Body of pancreas (tissue), 4 donors: ENCODE results near the gene KCND3.

Experiments used
- CTCF ChIP-seq, 7 experiments: fragments of 450-650 bp in 4 of 7; fragments of 200-600 bp in 3 of 7; sonication (generic) in 3 of 7; IDR thresholded peaks; one replicate each; pipeline ENCODE4 v1.5.1; 2016 to 2019; ENCODE audit warnings: antibody characterized with exemption in 7 of 7
- POLR2A ChIP-seq, 3 donors: fragments of 450-650 bp; IDR thresholded peaks; one replicate each; pipeline ENCODE4 v1.6.1; 2016; ENCODE audit warnings: antibody characterized with exemption in 3 of 3, mild to moderate bottlenecking in 2 of 3

GRCh38 chr1:111802984-111803383 lies 186.5 kb downstream of the KCND3 start:
- TF ChIP-seq CTCF (IDR thresholded peaks at IDR 0.05) = no peak
- TF ChIP-seq POLR2A (IDR thresholded peaks at IDR 0.05) = no peak
